Lung (tissue), 12 donors: Measurements from ENCODE around the gene MVB12B. TPM values are rescaled to one million over a fixed set of nuclear protein-coding genes. Genes with fewer than 3 reads are reported as not detected.
A peak's percentile ranks its signal among the peaks of the same experiment; 100 is the strongest.

Experiments
- ATAC-seq: fragments of 200-7000 bp; cut with Tn5 transposase; one replicate; pipeline ENCODE4 v1.9.1; 2020; ENCODE audit warnings: moderate number of reproducible peaks; ENCODE audit not compliant: insufficient read depth, low FRiP score
- DNase-seq, 3 donors: peaks; one replicate each; pipeline ENCODE4 v3.0.0-alpha.2; 2013 to 2017
- H3K27ac ChIP-seq, 2 donors: one replicate each; pipeline ENCODE4 v1.5.1; 2013; ENCODE audit warnings: mild to moderate bottlenecking in 2 of 2, moderate library complexity in 2 of 2, control low read depth in 1 of 2, inconsistent platforms in 1 of 2, low read depth in 1 of 2, low read length in 1 of 2
- H3K27me3 ChIP-seq, 3 donors: one replicate each; pipeline ENCODE4 v1.5.1; 2013; ENCODE audit warnings: low read length in 2 of 3; ENCODE audit not compliant: control insufficient read depth in 3 of 3, insufficient read depth in 3 of 3
- H3K36me3 ChIP-seq, 4 donors: one replicate each; pipeline ENCODE4 v1.5.1; 2013; ENCODE audit warnings: low read length in 4 of 4, mild to moderate bottlenecking in 1 of 4, moderate library complexity in 1 of 4; ENCODE audit not compliant: control insufficient read depth in 4 of 4, insufficient read depth in 4 of 4
- H3K4me1 ChIP-seq, 5 donors: one replicate each; pipeline ENCODE4 v1.5.1; 2013; ENCODE audit warnings: low read length in 5 of 5, mild to moderate bottlenecking in 2 of 5, moderate library complexity in 1 of 5; ENCODE audit not compliant: control insufficient read depth in 5 of 5, insufficient read depth in 5 of 5
- H3K4me3 ChIP-seq: one replicate; pipeline ENCODE4 v1.5.1; 2013; ENCODE audit warnings: mild to moderate bottlenecking, control low read depth, moderate library complexity
- H3K9ac ChIP-seq, 2 donors: one replicate each; pipeline ENCODE4 v1.5.1; 2013; ENCODE audit warnings: low read length in 2 of 2, control low read depth in 1 of 2; ENCODE audit not compliant: insufficient read depth in 1 of 2
- H3K9me3 ChIP-seq, 4 donors: one replicate each; pipeline ENCODE4 v1.5.1; 2013; ENCODE audit warnings: low read length in 3 of 4, mild to moderate bottlenecking in 1 of 4, moderate library complexity in 1 of 4; ENCODE audit not compliant: control insufficient read depth in 4 of 4, insufficient read depth in 3 of 4
- WGBS, 2 donors: extraction: QIAGEN DNeasy Blood & Tissue Kit; methylation state at CpG; one replicate each; pipeline ENCODE4 v1.1.7; 2013; 5-methylcytosine and 5-hydroxymethylcytosine counted together
- polyA plus RNA-seq, 2 donors: library from polyadenylated mRNA; stranded (reverse); fragments of 200-250 nt; gene quantifications; one replicate each; pipeline ENCODE4 v1.2.1, GENCODE V29; 2013
- total RNA-seq, 2 donors: library from RNA; depleted of rRNA in 1 of 2; stranded (reverse); fragments of >200 nt in 1 of 2; gene quantifications; one replicate each; pipeline ENCODE4 v1.2.1, GENCODE V29; 2014 to 2021
- TF ChIP-seq, protein P1 (sequence below): IDR thresholded peaks from 2 replicates; pipeline ENCODE4 v1.5.1; 2012; ENCODE audit warnings: mild to moderate bottlenecking; ENCODE audit errors: control extremely low read depth, extremely low read depth
- donor health status: control.
- donor health status: control.
- donor health status: Bipolar disorder and iron deficiency.
- donor health status: healthy.
- donor health status: DM: yes; HTN: yes; CAD: no.

MVB12B gene
- total and polyA plus RNA-seq, 4 donors = 9.5 to 33.6 (median 16.5) TPM

DNA sequence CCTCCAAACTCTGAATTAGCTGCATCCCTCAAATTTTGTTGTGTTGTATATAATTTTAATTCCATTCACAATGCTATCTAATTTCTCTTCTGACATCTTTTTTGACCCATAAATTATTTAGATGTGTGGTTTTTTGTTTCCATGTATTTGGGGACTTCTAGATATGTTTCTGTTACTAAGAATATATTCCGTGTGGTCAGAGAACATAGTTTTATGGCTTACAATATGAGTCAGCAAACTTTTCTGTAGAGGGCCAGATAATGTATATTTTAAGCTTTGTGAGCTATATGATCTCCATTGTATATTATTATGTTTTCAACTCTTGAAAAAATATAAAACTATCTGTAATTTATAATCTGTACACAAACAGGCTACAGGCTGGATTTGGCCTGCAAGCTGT is 33.4 kb downstream of the MVB12B start:
- ATAC-seq = no peak
- 93 to 97% methylated on average over 1 of the region's 1 CpG for WGBS, 2 donors
- Histone ChIP-seq H3K9ac (no peak overlapping the region), H3K36me3 (peaks cover 0 to 5% (median 2%) of the 10 kb centered on the region in 4 donors), H3K27ac (no peak overlapping the region), H3K27me3 (no peaks in the 10 kb centered on the region), H3K4me1 (peaks cover 0 to 3% (median 0%) of the 10 kb centered on the region in 5 donors), H3K4me3 (no peak overlapping the region), H3K9me3 (peaks cover 0 to 21% (median 0%) of the 10 kb centered on the region in 4 donors)
- TF ChIP-seq, protein P1, sequence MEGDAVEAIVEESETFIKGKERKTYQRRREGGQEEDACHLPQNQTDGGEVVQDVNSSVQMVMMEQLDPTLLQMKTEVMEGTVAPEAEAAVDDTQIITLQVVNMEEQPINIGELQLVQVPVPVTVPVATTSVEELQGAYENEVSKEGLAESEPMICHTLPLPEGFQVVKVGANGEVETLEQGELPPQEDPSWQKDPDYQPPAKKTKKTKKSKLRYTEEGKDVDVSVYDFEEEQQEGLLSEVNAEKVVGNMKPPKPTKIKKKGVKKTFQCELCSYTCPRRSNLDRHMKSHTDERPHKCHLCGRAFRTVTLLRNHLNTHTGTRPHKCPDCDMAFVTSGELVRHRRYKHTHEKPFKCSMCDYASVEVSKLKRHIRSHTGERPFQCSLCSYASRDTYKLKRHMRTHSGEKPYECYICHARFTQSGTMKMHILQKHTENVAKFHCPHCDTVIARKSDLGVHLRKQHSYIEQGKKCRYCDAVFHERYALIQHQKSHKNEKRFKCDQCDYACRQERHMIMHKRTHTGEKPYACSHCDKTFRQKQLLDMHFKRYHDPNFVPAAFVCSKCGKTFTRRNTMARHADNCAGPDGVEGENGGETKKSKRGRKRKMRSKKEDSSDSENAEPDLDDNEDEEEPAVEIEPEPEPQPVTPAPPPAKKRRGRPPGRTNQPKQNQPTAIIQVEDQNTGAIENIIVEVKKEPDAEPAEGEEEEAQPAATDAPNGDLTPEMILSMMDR = no peak
- DNase-seq = no peak

DNA sequence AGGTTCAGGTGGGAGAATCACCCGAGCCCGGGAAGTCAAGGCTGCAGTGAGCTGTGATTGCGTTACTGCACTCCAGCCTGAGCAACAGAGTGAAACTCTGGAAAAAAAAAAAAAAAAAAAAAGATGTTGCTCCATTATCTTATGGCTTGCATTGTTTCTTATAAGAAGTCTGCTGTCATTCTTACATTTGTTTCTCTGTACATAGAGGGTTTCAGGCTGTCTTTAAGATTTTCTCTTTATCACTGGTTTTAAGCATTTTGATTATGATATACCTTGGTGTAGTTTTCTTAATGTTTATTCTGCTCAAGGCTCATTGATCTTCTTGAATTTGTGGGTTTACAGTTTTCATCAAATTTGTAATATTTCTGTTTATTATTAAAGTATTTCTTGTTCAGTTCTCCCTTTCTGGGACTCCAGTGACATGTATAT is 35.2 kb downstream of the MVB12B start:
- Histone ChIP-seq H3K4me1 (peaks cover 0 to 3% (median under 1%) of the 10 kb centered on the region in 5 donors), H3K9ac (no peak overlapping the region), H3K27ac (no peak overlapping the region), H3K9me3 (peaks cover 0 to 21% (median 0%) of the 10 kb centered on the region in 4 donors), H3K27me3 (no peaks in the 10 kb centered on the region), H3K36me3 (peaks cover 0 to 5% (median 2%) of the 10 kb centered on the region in 4 donors), H3K4me3 (no peak overlapping the region)
- WGBS, 2 donors = 94 to 98% methylated on average over 3 of the region's 3 CpGs
- TF ChIP-seq, protein P1 = no peak
- DNase-seq = no peak
- no peak for ATAC-seq

DNA sequence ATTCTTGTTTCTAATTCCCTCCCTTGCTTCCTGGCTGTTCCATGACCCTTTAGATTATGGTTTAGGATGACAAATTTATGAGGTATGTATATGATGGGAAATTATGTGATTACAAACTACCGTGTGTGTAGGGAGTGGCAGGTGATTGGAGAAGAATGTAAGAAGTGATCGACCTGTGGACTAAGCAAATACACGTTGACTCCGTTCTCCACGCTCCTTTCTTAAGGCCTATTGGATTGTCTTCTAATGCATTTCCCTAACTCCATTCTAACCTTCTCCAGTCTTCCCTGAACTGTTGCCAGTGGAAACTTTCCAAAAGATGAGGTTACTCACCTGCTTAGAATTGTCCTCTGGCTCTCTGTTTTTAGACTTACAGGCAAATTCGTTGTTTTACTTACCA is 36.6 kb downstream of the MVB12B start:
- peak overlapping the region in 1 of 2 donors; percentile 51 for H3K27ac ChIP-seq

More for the DNA sequence above, 36.6 kb downstream of the MVB12B start:
- no peak for ATAC-seq
- no peak for DNase-seq
- Histone ChIP-seq H3K27me3 (no peaks in the 10 kb centered on the region), H3K9ac (no peak overlapping the region), H3K4me3 (no peak overlapping the region), H3K9me3 (peaks cover 0 to 17% (median 0%) of the 10 kb centered on the region in 4 donors), H3K36me3 (peaks cover 0 to 5% (median 2%) of the 10 kb centered on the region in 4 donors), H3K4me1 (peaks cover 0 to 8% (median 3%) of the 10 kb centered on the region in 5 donors)
- 85 to 91% methylated on average over 6 of the region's 6 CpGs for WGBS, 2 donors
- TF ChIP-seq, protein P1 = no peak
